Trophoblast cell (in vitro differentiated cells and primary cell): ENCODE data around the gene PGA5.

Experiments used
- DNase-seq, 2 donors: peaks; one replicate each; pipeline ENCODE4 v3.0.0-alpha.2; 2016
- H2AFZ ChIP-seq: 2 replicates; pipeline ENCODE4 v1.6.1; 2013; ENCODE audit warnings: low read length, moderate library complexity, mild to moderate bottlenecking; ENCODE audit not compliant: insufficient read depth, poor library complexity
- H2AK5ac ChIP-seq: 2 replicates; pipeline ENCODE4 v1.6.1; 2013; ENCODE audit warnings: mild to moderate bottlenecking, low read length
- H2BK120ac ChIP-seq: 2 replicates; pipeline ENCODE4 v1.6.1; 2013; ENCODE audit warnings: low read length, mild to moderate bottlenecking, moderate library complexity; ENCODE audit not compliant: insufficient read depth, poor library complexity
- H2BK12ac ChIP-seq: 2 replicates; pipeline ENCODE4 v1.6.1; 2013; ENCODE audit warnings: mild to moderate bottlenecking, low read length, moderate library complexity
- H2BK5ac ChIP-seq: 2 replicates; pipeline ENCODE4 v1.6.1; 2013; ENCODE audit warnings: low read length, low read depth, moderate library complexity, mild to moderate bottlenecking; ENCODE audit not compliant: poor library complexity
- H3K14ac ChIP-seq: 2 replicates; pipeline ENCODE4 v1.6.1; 2013; ENCODE audit warnings: mild to moderate bottlenecking, low read length
- H3K18ac ChIP-seq: 2 replicates; pipeline ENCODE4 v1.6.1; 2013; ENCODE audit warnings: mild to moderate bottlenecking, low read length
- H3K23ac ChIP-seq: 2 replicates; pipeline ENCODE4 v1.6.1; 2013; ENCODE audit warnings: low read length
- H3K27ac ChIP-seq: 2 replicates; pipeline ENCODE4 v1.5.1; 2013; ENCODE audit warnings: low read depth, mild to moderate bottlenecking, inconsistent platforms, low read length, moderate library complexity
- H3K27me3 ChIP-seq: 2 replicates; pipeline ENCODE4 v1.6.1; 2013; ENCODE audit warnings: inconsistent platforms, mild to moderate bottlenecking, low read length, moderate library complexity; ENCODE audit not compliant: insufficient read depth
- H3K36me3 ChIP-seq, 2 experiments: 1 replicate in 1 of 2; 2 replicates in 1 of 2; pipeline ENCODE4 v1.6.1; 2013; ENCODE audit warnings: low read length in 2 of 2, mild to moderate bottlenecking in 2 of 2, moderate library complexity in 1 of 2; ENCODE audit not compliant: insufficient read depth in 2 of 2, control insufficient read depth in 1 of 2
- H3K4ac ChIP-seq: 2 replicates; pipeline ENCODE4 v1.6.1; 2013; ENCODE audit warnings: low read depth, mild to moderate bottlenecking, low read length, moderate library complexity
- H3K4me1 ChIP-seq, 2 experiments: 1 replicate in 1 of 2; 2 replicates in 1 of 2; pipeline ENCODE4 v1.6.1; 2013; ENCODE audit warnings: low read length in 2 of 2, mild to moderate bottlenecking in 2 of 2, moderate library complexity in 1 of 2; ENCODE audit not compliant: insufficient read depth in 2 of 2, control insufficient read depth in 1 of 2
- H3K4me2 ChIP-seq: 2 replicates; pipeline ENCODE4 v1.6.1; 2013; ENCODE audit warnings: inconsistent platforms, mild to moderate bottlenecking, low read length, moderate library complexity
- H3K4me3 ChIP-seq: 2 replicates; pipeline ENCODE4 v1.5.1; 2013; ENCODE audit warnings: mild to moderate bottlenecking, low read depth, low read length, inconsistent platforms
- H3K79me1 ChIP-seq: one replicate; pipeline ENCODE4 v1.6.1; 2013; ENCODE audit warnings: low read length
- H3K79me2 ChIP-seq: 2 replicates; pipeline ENCODE4 v1.6.1; 2013; ENCODE audit warnings: low read length, mild to moderate bottlenecking; ENCODE audit not compliant: control insufficient read depth, insufficient read depth, poor library complexity
- H3K9ac ChIP-seq: 2 replicates; pipeline ENCODE4 v1.6.1; 2013; ENCODE audit warnings: mild to moderate bottlenecking, low read length
- H3K9me3 ChIP-seq: 2 replicates; pipeline ENCODE4 v1.6.1; 2013; ENCODE audit warnings: low read depth, mild to moderate bottlenecking, control low read depth, inconsistent platforms, low read length; ENCODE audit not compliant: insufficient read depth
- H4K12ac ChIP-seq: 2 replicates; pipeline ENCODE4 v1.6.1; 2013; ENCODE audit warnings: low read depth, mild to moderate bottlenecking, low read length, moderate library complexity
- H4K8ac ChIP-seq: 2 replicates; pipeline ENCODE4 v1.6.1; 2013; ENCODE audit warnings: low read depth, mild to moderate bottlenecking, low read length, moderate library complexity
- H4K91ac ChIP-seq: one replicate; pipeline ENCODE4 v1.6.1; 2013; ENCODE audit warnings: low read depth, mild to moderate bottlenecking, low read length, moderate library complexity
- WGBS: extraction: QIAGEN DNeasy Blood & Tissue Kit; methylation state at CpG from one replicate; pipeline ENCODE4 v1.1.7; 2013; ENCODE audit warnings: missing lambda C conversion rate; ENCODE audit not compliant: insufficient read length, insufficient coverage; ENCODE audit errors: extremely low coverage; 5-methylcytosine and 5-hydroxymethylcytosine counted together

The PGA5 gene

GRCh38 chr11:61195719-61196118 is 45.3 kb upstream of the PGA5 start:
- H2AK5ac ChIP-seq = no peak overlapping the region
- H3K36me3 ChIP-seq = no peaks in the 10 kb centered on the region
- H3K14ac ChIP-seq = no peak overlapping the region
- no peaks in the 10 kb centered on the region for H3K79me2 ChIP-seq
- H3K9ac ChIP-seq = no peak overlapping the region
- no peak overlapping the region for H3K4me2 ChIP-seq
- H2BK5ac ChIP-seq = no peak overlapping the region
- no peak overlapping the region for H3K27ac ChIP-seq
- H2BK12ac ChIP-seq = no peak overlapping the region
- no peaks in the 10 kb centered on the region for H3K4me1 ChIP-seq
- H3K27me3 ChIP-seq = no peaks in the 10 kb centered on the region
- no peak overlapping the region for H3K4ac ChIP-seq
- H3K9me3 ChIP-seq = peaks cover 2% of the 10 kb centered on the region
- no peak overlapping the region for H4K12ac ChIP-seq
- H2AFZ ChIP-seq = no peak overlapping the region
- no peak overlapping the region for H3K4me3 ChIP-seq
- no peak for DNase-seq
- H3K79me1 ChIP-seq = no peaks in the 10 kb centered on the region
- no peak overlapping the region for H4K8ac ChIP-seq
- no peak overlapping the region for H3K23ac ChIP-seq
- no peak overlapping the region for H2BK120ac ChIP-seq
- WGBS = no CpG with 5 or more reads among the region's 7 CpGs
- no peak overlapping the region for H4K91ac ChIP-seq
- H3K18ac ChIP-seq = no peak overlapping the region

DNA sequence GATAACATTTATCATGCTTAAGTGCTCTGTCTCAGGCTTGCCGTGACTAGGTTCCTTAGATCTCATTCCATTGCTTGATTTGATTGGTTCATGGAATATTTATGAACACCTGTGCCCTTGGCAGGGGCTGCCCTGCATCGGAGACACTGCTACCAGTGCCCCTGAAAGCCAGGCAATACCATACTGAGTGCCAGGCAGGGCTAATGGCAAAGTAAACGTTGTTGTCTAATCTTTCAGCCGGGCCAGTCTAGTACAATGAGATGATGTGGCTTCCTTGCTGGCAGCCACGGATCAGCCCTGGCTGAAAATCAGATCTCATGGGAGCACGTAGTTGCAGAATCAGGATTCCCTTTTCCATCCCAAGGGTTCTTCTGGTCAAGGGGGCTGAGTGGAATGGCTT is 42.6 kb upstream of the PGA5 start:
- Histone ChIP-seq H3K27me3 (no peaks in the 10 kb centered on the region), H3K23ac (no peak overlapping the region), H3K4me3 (no peak overlapping the region), H3K79me1 (no peaks in the 10 kb centered on the region), H2AFZ (no peak overlapping the region), H3K9me3 (peaks cover 2% of the 10 kb centered on the region), H4K12ac (no peak overlapping the region), H3K79me2 (no peaks in the 10 kb centered on the region), H4K8ac (no peak overlapping the region), H3K18ac (no peak overlapping the region), H3K14ac (no peak overlapping the region), H2BK12ac (no peak overlapping the region), H3K9ac (no peak overlapping the region), H2AK5ac (no peak overlapping the region), H3K27ac (no peak overlapping the region), H3K4me2 (no peak overlapping the region), H3K4me1 (no peaks in the 10 kb centered on the region), H3K4ac (no peak overlapping the region), H4K91ac (no peak overlapping the region), H3K36me3 (no peaks in the 10 kb centered on the region), H2BK120ac (no peak overlapping the region), H2BK5ac (no peak overlapping the region)
- whole genome bisulfite sequencing = no CpG with 5 or more reads among the region's 6 CpGs
- no peak for DNase-seq

GRCh38 chr11:61198948-61199523 is 41.9 kb upstream of the PGA5 start:
- DNase-seq = no peak
- Histone ChIP-seq H2BK5ac (no peak overlapping the region), H3K4me3 (no peak overlapping the region), H2BK12ac (no peak overlapping the region), H3K9me3 (peaks cover 2% of the 10 kb centered on the region), H3K9ac (no peak overlapping the region), H2AFZ (no peak overlapping the region), H3K4me1 (no peaks in the 10 kb centered on the region), H3K27ac (no peak overlapping the region), H4K12ac (no peak overlapping the region), H2AK5ac (no peak overlapping the region), H3K79me2 (no peaks in the 10 kb centered on the region), H4K8ac (no peak overlapping the region), H3K79me1 (no peaks in the 10 kb centered on the region), H3K4ac (no peak overlapping the region), H3K18ac (no peak overlapping the region), H2BK120ac (no peak overlapping the region), H3K36me3 (no peaks in the 10 kb centered on the region), H3K27me3 (no peaks in the 10 kb centered on the region), H3K23ac (no peak overlapping the region), H4K91ac (no peak overlapping the region), H3K4me2 (no peak overlapping the region), H3K14ac (no peak overlapping the region)
- WGBS = no CpG with 5 or more reads among the region's 4 CpGs

GRCh38 chr11:61201476-61201875 is 39.5 kb upstream of the PGA5 start:
- Histone ChIP-seq H4K91ac (no peak overlapping the region), H3K36me3 (no peaks in the 10 kb centered on the region), H3K79me2 (no peaks in the 10 kb centered on the region), H3K9ac (no peak overlapping the region), H3K23ac (no peak overlapping the region), H3K9me3 (peaks cover 2% of the 10 kb centered on the region), H3K27me3 (no peaks in the 10 kb centered on the region), H2AK5ac (no peak overlapping the region), H3K4me1 (no peaks in the 10 kb centered on the region), H2BK12ac (no peak overlapping the region), H4K12ac (no peak overlapping the region), H3K4ac (no peak overlapping the region), H2BK120ac (no peak overlapping the region), H2AFZ (no peak overlapping the region), H3K4me3 (no peak overlapping the region), H3K27ac (no peak overlapping the region), H2BK5ac (no peak overlapping the region), H3K4me2 (no peak overlapping the region), H3K79me1 (no peaks in the 10 kb centered on the region), H4K8ac (no peak overlapping the region), H3K14ac (no peak overlapping the region), H3K18ac (no peak overlapping the region)
- WGBS = no CpG with 5 or more reads among the region's 14 CpGs
- no peak for DNase-seq
